ENCODE results near the gene PTPN2.
A peak's percentile ranks its signal among the peaks of the same experiment; 100 is the strongest.

The PTPN2 gene

GRCh38 chr18:12862874-12863482 lies 21.1 kb downstream of the PTPN2 start:
- H2AK5ac ChIP-seq (ENCODE audit: low read length), result peak overlapping the region; percentile 46
- H3K4ac ChIP-seq (ENCODE audit: low read depth, low read length), result no peak overlapping the region
- peaks cover 2% of the 10 kb centered on the region for H3K79me2 ChIP-seq (ENCODE audit: control insufficient read depth, insufficient read depth, low read length, poor library complexity)
- no peak overlapping the region for H2BK5ac ChIP-seq (ENCODE audit: low read depth, low read length, poor library complexity)
- H2BK120ac ChIP-seq (ENCODE audit: insufficient read depth, low read length, poor library complexity), result peak overlapping the region; percentile 86
- no peaks in the 10 kb centered on the region for H3K36me3 ChIP-seq (ENCODE audit: control insufficient read depth in 1 of 2, insufficient read depth in 2 of 2, low read length in 2 of 2)
- H4K91ac ChIP-seq (ENCODE audit: low read depth, low read length), result peak overlapping the region; percentile 4
- no peak overlapping the region for H3K23ac ChIP-seq (ENCODE audit: low read length)
- H3K9me3 ChIP-seq (ENCODE audit: insufficient read depth, low read depth, low read length), result no peaks in the 10 kb centered on the region
- H2BK12ac ChIP-seq (ENCODE audit: low read length), result no peak overlapping the region
- no peak overlapping the region for H4K8ac ChIP-seq (ENCODE audit: low read depth, low read length)
- H3K18ac ChIP-seq (ENCODE audit: low read length), result peak overlapping the region; percentile 56
- no peak overlapping the region for H3K4me3 ChIP-seq (ENCODE audit: low read depth, low read length)
- H3K27me3 ChIP-seq (ENCODE audit: insufficient read depth, low read length), result no peaks in the 10 kb centered on the region
- DNase-seq, result no peak
- H3K4me2 ChIP-seq (ENCODE audit: low read length), result peak overlapping the region; percentile 24
- peak overlapping the region; percentile 49 for H3K27ac ChIP-seq (ENCODE audit: low read depth, low read length)
- no peaks in the 10 kb centered on the region for H3K79me1 ChIP-seq (ENCODE audit: low read length)
- H4K12ac ChIP-seq (ENCODE audit: low read depth, low read length), result no peak overlapping the region
- no peak overlapping the region for H3K9ac ChIP-seq (ENCODE audit: low read length)
- H3K4me1 ChIP-seq (ENCODE audit: control insufficient read depth in 1 of 2, insufficient read depth in 2 of 2, low read length in 2 of 2), result peaks cover 0 to 5% of the 10 kb centered on the region in 2 experiments
- WGBS (ENCODE audit: extremely low coverage, insufficient coverage, insufficient read length), result no CpG with 5 or more reads among the region's 2 CpGs
- H2AFZ ChIP-seq (ENCODE audit: insufficient read depth, low read length, poor library complexity), result no peak overlapping the region
- H3K14ac ChIP-seq (ENCODE audit: low read length), result no peak overlapping the region

- no peak overlapping the region for H2BK12ac ChIP-seq (ENCODE audit: low read length)
- DNase-seq, result peak; percentile 90 to 95
- H3K27me3 ChIP-seq (ENCODE audit: insufficient read depth, low read length), result no peaks in the 10 kb centered on the region
- H3K27ac ChIP-seq (ENCODE audit: low read depth, low read length), result peak overlapping the region; percentile 49
- H3K4me1 ChIP-seq (ENCODE audit: control insufficient read depth in 1 of 2, insufficient read depth in 2 of 2, low read length in 2 of 2), result peaks cover 0 to 5% of the 10 kb centered on the region in 2 experiments
- H3K9me3 ChIP-seq (ENCODE audit: insufficient read depth, low read depth, low read length), result no peaks in the 10 kb centered on the region
- no peak overlapping the region for H3K23ac ChIP-seq (ENCODE audit: low read length)
- WGBS (ENCODE audit: extremely low coverage, insufficient coverage, insufficient read length), result no CpG with 5 or more reads among the region's 2 CpGs
- H3K79me1 ChIP-seq (ENCODE audit: low read length), result no peaks in the 10 kb centered on the region
- H3K4me3 ChIP-seq (ENCODE audit: low read depth, low read length), result no peak overlapping the region
- no peak overlapping the region for H2BK120ac ChIP-seq (ENCODE audit: insufficient read depth, low read length, poor library complexity)
- H3K18ac ChIP-seq (ENCODE audit: low read length), result no peak overlapping the region
- H4K8ac ChIP-seq (ENCODE audit: low read depth, low read length), result no peak overlapping the region
- no peaks in the 10 kb centered on the region for H3K36me3 ChIP-seq (ENCODE audit: control insufficient read depth in 1 of 2, insufficient read depth in 2 of 2, low read length in 2 of 2)
- H3K4ac ChIP-seq (ENCODE audit: low read depth, low read length), result no peak overlapping the region
- no peak overlapping the region for H3K14ac ChIP-seq (ENCODE audit: low read length)
- no peak overlapping the region for H2BK5ac ChIP-seq (ENCODE audit: low read depth, low read length, poor library complexity)
- peak overlapping the region; percentile 24 for H3K4me2 ChIP-seq (ENCODE audit: low read length)
- no peak overlapping the region for H4K91ac ChIP-seq (ENCODE audit: low read depth, low read length)
- H4K12ac ChIP-seq (ENCODE audit: low read depth, low read length), result no peak overlapping the region
- H3K9ac ChIP-seq (ENCODE audit: low read length), result no peak overlapping the region
- no peak overlapping the region for H2AK5ac ChIP-seq (ENCODE audit: low read length)
- H2AFZ ChIP-seq (ENCODE audit: insufficient read depth, low read length, poor library complexity), result no peak overlapping the region
- H3K79me2 ChIP-seq (ENCODE audit: control insufficient read depth, insufficient read depth, low read length, poor library complexity), result peaks cover 2% of the 10 kb centered on the region
Observed at GRCh38 chr18:12862467-12862866, 21.6 kb downstream of the PTPN2 start.

GRCh38 chr18:12861637-12862036 lies 22.4 kb downstream of the PTPN2 start:
- Histone ChIP-seq H3K4me3 (ENCODE audit: low read depth, low read length) (no peak overlapping the region), H3K79me2 (ENCODE audit: control insufficient read depth, insufficient read depth, low read length, poor library complexity) (peaks cover 2% of the 10 kb centered on the region), H2BK120ac (ENCODE audit: insufficient read depth, low read length, poor library complexity) (no peak overlapping the region), H3K9me3 (ENCODE audit: insufficient read depth, low read depth, low read length) (no peaks in the 10 kb centered on the region), H2BK12ac (ENCODE audit: low read length) (peak overlapping the region; percentile 58), H2AFZ (ENCODE audit: insufficient read depth, low read length, poor library complexity) (no peak overlapping the region), H4K91ac (ENCODE audit: low read depth, low read length) (no peak overlapping the region), H3K27ac (ENCODE audit: low read depth, low read length) (no peak overlapping the region), H3K14ac (ENCODE audit: low read length) (no peak overlapping the region), H3K4ac (ENCODE audit: low read depth, low read length) (peak overlapping the region; percentile 69), H2AK5ac (ENCODE audit: low read length) (no peak overlapping the region), H4K8ac (ENCODE audit: low read depth, low read length) (no peak overlapping the region), H2BK5ac (ENCODE audit: low read depth, low read length, poor library complexity) (no peak overlapping the region), H3K23ac (ENCODE audit: low read length) (no peak overlapping the region), H3K27me3 (ENCODE audit: insufficient read depth, low read length) (no peaks in the 10 kb centered on the region), H3K4me2 (ENCODE audit: low read length) (no peak overlapping the region), H3K36me3 (ENCODE audit: control insufficient read depth in 1 of 2, insufficient read depth in 2 of 2, low read length in 2 of 2) (no peaks in the 10 kb centered on the region), H3K18ac (ENCODE audit: low read length) (no peak overlapping the region), H3K79me1 (ENCODE audit: low read length) (no peaks in the 10 kb centered on the region), H3K4me1 (ENCODE audit: control insufficient read depth in 1 of 2, insufficient read depth in 2 of 2, low read length in 2 of 2) (peaks cover 0 to 5% of the 10 kb centered on the region in 2 experiments), H4K12ac (ENCODE audit: low read depth, low read length) (no peak overlapping the region), H3K9ac (ENCODE audit: low read length) (no peak overlapping the region)
- no CpG with 5 or more reads among the region's 1 CpG for WGBS (ENCODE audit: extremely low coverage, insufficient coverage, insufficient read length)
- DNase-seq, result no peak

DNA sequence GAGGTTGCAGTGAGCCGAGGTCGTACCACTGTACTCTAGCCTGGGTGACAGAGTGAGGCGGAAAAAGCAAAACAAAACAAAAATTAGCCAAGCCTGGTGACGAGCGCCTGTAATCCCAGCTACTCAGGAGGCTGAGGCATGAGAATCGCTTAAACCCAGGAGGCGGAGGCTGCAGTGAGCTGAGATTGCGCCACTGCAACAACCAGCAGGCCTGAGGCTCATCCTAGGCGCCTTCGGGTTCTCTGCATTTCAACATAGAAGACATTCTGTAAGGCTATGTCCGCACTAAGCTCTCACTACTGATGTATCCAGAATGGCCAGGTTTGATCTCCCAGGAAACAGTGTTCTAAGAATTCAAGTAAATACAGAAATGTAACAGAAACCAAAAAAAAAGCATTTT lies 23.5 kb downstream of the PTPN2 start:
- no peak overlapping the region for H3K4ac ChIP-seq (ENCODE audit: low read depth, low read length)
- H3K27me3 ChIP-seq (ENCODE audit: insufficient read depth, low read length), result no peaks in the 10 kb centered on the region
- no peak overlapping the region for H3K4me2 ChIP-seq (ENCODE audit: low read length)
- no peaks in the 10 kb centered on the region for H3K36me3 ChIP-seq (ENCODE audit: control insufficient read depth in 1 of 2, insufficient read depth in 2 of 2, low read length in 2 of 2)
- H2AFZ ChIP-seq (ENCODE audit: insufficient read depth, low read length, poor library complexity), result no peak overlapping the region
- H3K79me1 ChIP-seq (ENCODE audit: low read length), result no peaks in the 10 kb centered on the region
- DNase-seq, result peak; percentile 83 to 85
- H3K27ac ChIP-seq (ENCODE audit: low read depth, low read length), result no peak overlapping the region
- no peak overlapping the region for H2BK120ac ChIP-seq (ENCODE audit: insufficient read depth, low read length, poor library complexity)
- no peak overlapping the region for H3K4me3 ChIP-seq (ENCODE audit: low read depth, low read length)
- no peak overlapping the region for H3K9ac ChIP-seq (ENCODE audit: low read length)
- no peak overlapping the region for H2BK12ac ChIP-seq (ENCODE audit: low read length)
- H3K9me3 ChIP-seq (ENCODE audit: insufficient read depth, low read depth, low read length), result no peaks in the 10 kb centered on the region
- H4K91ac ChIP-seq (ENCODE audit: low read depth, low read length), result no peak overlapping the region
- H4K8ac ChIP-seq (ENCODE audit: low read depth, low read length), result no peak overlapping the region
- H3K79me2 ChIP-seq (ENCODE audit: control insufficient read depth, insufficient read depth, low read length, poor library complexity), result peaks cover 2% of the 10 kb centered on the region
- no peak overlapping the region for H2AK5ac ChIP-seq (ENCODE audit: low read length)
- H3K14ac ChIP-seq (ENCODE audit: low read length), result no peak overlapping the region
- no peak overlapping the region for H3K18ac ChIP-seq (ENCODE audit: low read length)
- peaks cover 5 to 11% of the 10 kb centered on the region in 2 experiments for H3K4me1 ChIP-seq (ENCODE audit: control insufficient read depth in 1 of 2, insufficient read depth in 2 of 2, low read length in 2 of 2)
- no peak overlapping the region for H4K12ac ChIP-seq (ENCODE audit: low read depth, low read length)
- no peak overlapping the region for H3K23ac ChIP-seq (ENCODE audit: low read length)
- no CpG with 5 or more reads among the region's 11 CpGs for WGBS (ENCODE audit: extremely low coverage, insufficient coverage, insufficient read length)
- no peak overlapping the region for H2BK5ac ChIP-seq (ENCODE audit: low read depth, low read length, poor library complexity)

All from trophoblast cell (in vitro differentiated cells and primary cell).